Retinal pigment epithelial cell (primary cell): Measurements from ENCODE around the gene DCST1.

Experiments
- DNase-seq: peaks from one replicate; pipeline ENCODE4 v3.0.0-alpha.2; 2010; ENCODE audit warnings: low read depth
- H3K4me3 ChIP-seq: 2 replicates; pipeline ENCODE4 v1.5.1; 2011; ENCODE audit warnings: mild to moderate bottlenecking, low read length, control low read depth, moderate library complexity
- TF ChIP-seq, protein P1 (sequence below): conservative IDR thresholded peaks from 2 replicates; pipeline ENCODE4 v1.5.1; 2011; ENCODE audit warnings: low read depth, low read length, control low read depth, inconsistent platforms

DCST1 gene

GRCh38 chr1:155072531-155073289, 39.1 kb downstream of the DCST1 start:
- DNase-seq = no peak
- H3K4me3 ChIP-seq = no peak overlapping the region
- TF ChIP-seq, protein P1, sequence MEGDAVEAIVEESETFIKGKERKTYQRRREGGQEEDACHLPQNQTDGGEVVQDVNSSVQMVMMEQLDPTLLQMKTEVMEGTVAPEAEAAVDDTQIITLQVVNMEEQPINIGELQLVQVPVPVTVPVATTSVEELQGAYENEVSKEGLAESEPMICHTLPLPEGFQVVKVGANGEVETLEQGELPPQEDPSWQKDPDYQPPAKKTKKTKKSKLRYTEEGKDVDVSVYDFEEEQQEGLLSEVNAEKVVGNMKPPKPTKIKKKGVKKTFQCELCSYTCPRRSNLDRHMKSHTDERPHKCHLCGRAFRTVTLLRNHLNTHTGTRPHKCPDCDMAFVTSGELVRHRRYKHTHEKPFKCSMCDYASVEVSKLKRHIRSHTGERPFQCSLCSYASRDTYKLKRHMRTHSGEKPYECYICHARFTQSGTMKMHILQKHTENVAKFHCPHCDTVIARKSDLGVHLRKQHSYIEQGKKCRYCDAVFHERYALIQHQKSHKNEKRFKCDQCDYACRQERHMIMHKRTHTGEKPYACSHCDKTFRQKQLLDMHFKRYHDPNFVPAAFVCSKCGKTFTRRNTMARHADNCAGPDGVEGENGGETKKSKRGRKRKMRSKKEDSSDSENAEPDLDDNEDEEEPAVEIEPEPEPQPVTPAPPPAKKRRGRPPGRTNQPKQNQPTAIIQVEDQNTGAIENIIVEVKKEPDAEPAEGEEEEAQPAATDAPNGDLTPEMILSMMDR = no peak

DNA sequence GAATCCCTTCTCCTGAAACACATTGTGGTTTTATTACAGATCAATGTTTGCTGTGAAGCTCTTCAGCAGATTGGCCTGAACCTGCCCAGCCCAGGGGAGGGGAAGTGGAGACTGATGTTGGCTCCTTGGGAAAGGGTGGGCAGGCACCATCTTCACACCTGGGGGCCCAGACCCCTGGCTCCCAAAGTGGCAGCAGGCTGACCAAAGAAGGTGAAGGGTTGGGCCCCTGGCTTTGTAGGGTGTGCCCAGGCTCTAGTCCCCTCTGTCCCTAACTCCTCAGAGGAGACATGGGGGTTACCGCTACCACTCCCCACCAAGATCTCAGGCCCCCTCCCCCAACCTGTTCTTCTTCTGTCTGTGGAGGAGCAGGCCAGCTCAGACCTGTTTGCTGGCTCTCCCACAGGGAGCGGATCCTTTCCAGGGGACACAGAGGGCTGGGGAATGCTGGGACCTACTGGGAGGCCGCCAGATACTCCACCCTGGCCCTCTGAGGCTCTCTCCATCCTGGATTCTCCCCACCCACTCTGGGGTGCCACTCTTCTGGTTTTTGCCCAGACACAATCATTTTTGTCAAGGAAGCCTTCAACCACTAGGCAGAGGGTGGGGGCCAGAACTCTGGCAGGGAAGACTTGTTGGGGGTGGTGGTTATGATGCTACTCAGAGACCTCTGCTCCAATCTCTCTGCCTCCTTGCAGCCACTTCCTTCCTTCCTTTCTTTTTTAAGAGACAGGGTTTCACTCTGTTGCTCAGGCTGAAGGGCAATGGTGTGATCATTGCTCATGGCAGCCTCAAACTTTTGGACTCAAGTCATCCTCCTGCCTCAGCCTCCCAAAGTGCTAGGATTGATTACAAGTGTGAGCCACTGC, 40.0 kb downstream of the DCST1 start:
- no peak for DNase-seq
- TF ChIP-seq, protein P1 = no peak
- H3K4me3 ChIP-seq = no peak overlapping the region

DNA sequence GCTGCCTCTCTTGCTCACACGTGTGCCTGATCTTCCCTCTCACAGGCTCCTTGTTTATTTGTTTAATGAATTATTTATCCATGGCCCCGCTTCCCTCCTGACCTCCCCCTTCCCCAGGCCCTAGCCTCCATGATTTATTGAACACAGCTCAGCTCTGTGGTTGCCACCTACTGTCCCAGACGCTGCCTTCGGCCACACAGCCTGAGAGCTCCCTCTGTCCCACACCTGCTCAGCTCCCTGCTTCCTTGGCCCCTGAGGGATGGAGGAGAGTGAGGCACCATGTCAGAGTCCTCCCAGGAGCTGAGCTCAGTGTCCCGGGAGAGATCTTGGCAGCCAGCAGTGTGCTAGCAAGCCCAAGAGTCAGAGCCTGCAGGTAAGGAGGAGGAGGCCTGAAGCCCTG, 41.9 kb downstream of the DCST1 start:
- TF ChIP-seq, protein P1 = no peak
- no peak overlapping the region for H3K4me3 ChIP-seq
- DNase-seq = no peak

DNA sequence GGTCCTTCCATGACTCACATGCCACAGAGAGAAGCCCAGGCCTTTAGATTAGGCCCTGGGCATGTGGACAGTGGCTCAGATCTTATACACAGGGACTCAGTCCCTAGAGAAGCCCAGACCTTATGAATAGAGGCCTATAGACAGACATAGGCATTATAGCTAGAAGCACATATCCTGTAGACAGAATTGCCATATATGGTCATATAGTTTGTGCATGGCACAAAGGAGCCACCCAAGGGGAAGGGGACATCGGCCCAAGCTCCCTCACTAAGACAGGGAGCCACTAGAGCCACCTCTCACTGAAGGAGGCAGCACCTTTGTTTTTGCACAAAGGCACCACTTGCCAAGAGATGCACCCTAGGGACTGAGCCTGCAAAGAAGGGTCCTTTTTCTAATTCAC, 42.7 kb downstream of the DCST1 start:
- DNase-seq = no peak
- H3K4me3 ChIP-seq = no peak overlapping the region
- TF ChIP-seq, protein P1 = no peak

DNA sequence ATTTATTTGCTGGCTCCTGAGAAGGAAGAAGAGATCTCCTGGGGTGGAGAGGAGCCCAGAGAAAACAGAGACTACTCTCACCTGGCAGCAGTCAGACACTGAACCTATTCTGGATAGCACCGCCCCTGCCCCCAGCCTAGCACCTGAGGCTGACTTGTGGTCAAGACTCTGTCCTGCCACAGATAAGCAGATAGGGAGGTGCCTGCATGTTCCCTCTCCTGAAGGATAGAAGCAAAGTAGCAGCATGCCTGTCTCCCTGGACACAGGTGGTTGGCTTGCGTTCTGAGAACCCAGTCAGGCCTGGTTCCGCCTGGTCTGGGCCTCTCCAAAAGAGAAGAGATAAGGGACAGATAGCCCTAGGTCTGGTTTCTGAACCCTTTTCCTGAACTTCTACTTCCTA, 43.7 kb downstream of the DCST1 start:
- TF ChIP-seq, protein P1 = no peak
- DNase-seq = no peak
- H3K4me3 ChIP-seq = no peak overlapping the region

GRCh38 chr1:155077758-155078445, 44.3 kb downstream of the DCST1 start:
- TF ChIP-seq, protein P1 = no peak
- DNase-seq = no peak
- no peak overlapping the region for H3K4me3 ChIP-seq
